HepG2 (cell line): ENCODE results near the gene PUS1. TPM values are rescaled to one million over a fixed set of nuclear protein-coding genes. Genes with fewer than 3 reads are reported as not detected.

Source experiments
- ARID2 ChIP-seq: sonication (generic); formaldehyde crosslinking; IDR thresholded peaks from 2 replicates; pipeline ENCODE4 v1.8.1; 2022; ENCODE audit warnings: mild to moderate bottlenecking, missing genetic modification reagents, borderline replicate concordance
- BORCS8-MEF2B ChIP-seq: sonication (generic); formaldehyde crosslinking; IDR thresholded peaks from 2 replicates; pipeline ENCODE4 v1.8.0; 2022; ENCODE audit warnings: mild to moderate bottlenecking, missing genetic modification reagents
- EZH2 ChIP-seq: conservative IDR thresholded peaks from 2 replicates; pipeline ENCODE4 v1.6.1; 2012; ENCODE audit warnings: mild to moderate bottlenecking, low read depth, low read length, moderate library complexity
- ISX ChIP-seq: sonication (generic); formaldehyde crosslinking; conservative IDR thresholded peaks from 2 replicates; pipeline ENCODE4 v1.5.0; 2020; ENCODE audit warnings: missing genetic modification reagents
- MEIS1 ChIP-seq: sonication (generic); formaldehyde crosslinking; IDR thresholded peaks from 2 replicates; pipeline ENCODE4 v1.9.0; 2021; ENCODE audit warnings: mild to moderate bottlenecking, missing genetic modification reagents, moderate library complexity, borderline replicate concordance
- SNRNP70 ChIP-seq: fragments of 200-400 bp; formaldehyde crosslinking; IDR thresholded peaks from 2 replicates; pipeline ENCODE4 v1.6.1; 2017; ENCODE audit warnings: mild to moderate bottlenecking, low read depth, low read length, moderate library complexity
- SP140L ChIP-seq: sonication (generic); formaldehyde crosslinking; IDR thresholded peaks from 2 replicates; pipeline ENCODE4 v1.4.0; 2020; ENCODE audit warnings: missing genetic modification reagents, borderline replicate concordance
- SP5 ChIP-seq: IDR thresholded peaks from 2 replicates; pipeline ENCODE4 v1.6.1; 2016; ENCODE audit warnings: low read depth, borderline replicate concordance
- SPEN ChIP-seq: sonication (generic); formaldehyde crosslinking; IDR thresholded peaks from 2 replicates; pipeline ENCODE4 v1.5.1; 2020; ENCODE audit warnings: low read depth, mild to moderate bottlenecking, missing genetic modification reagents
- U2AF1 ChIP-seq: fragments of 200-400 bp; formaldehyde crosslinking; optimal IDR thresholded peaks from 2 replicates; pipeline ENCODE3; 2017; ENCODE audit warnings: mild to moderate bottlenecking, low read depth, low read length
- ZEB1 ChIP-seq: IDR thresholded peaks from 2 replicates; pipeline ENCODE4 v1.6.1; 2012; ENCODE audit warnings: mild to moderate bottlenecking, low read depth, inconsistent platforms; ENCODE audit not compliant: insufficient replicate concordance
- ZMAT3 ChIP-seq: sonication (generic); formaldehyde crosslinking; conservative IDR thresholded peaks from 2 replicates; pipeline ENCODE4 v1.7.0; 2021; ENCODE audit warnings: missing genetic modification reagents
- ZNF136 ChIP-seq: sonication (generic); formaldehyde crosslinking; IDR thresholded peaks from 2 replicates; pipeline ENCODE4 v1.8.1; 2022; ENCODE audit warnings: low read depth, mild to moderate bottlenecking, moderate library complexity, missing genetic modification reagents
- ZNF329 ChIP-seq: sonication (generic); formaldehyde crosslinking; IDR thresholded peaks from 2 replicates; pipeline ENCODE4 v1.9.0; 2021; ENCODE audit warnings: low read depth, mild to moderate bottlenecking, missing genetic modification reagents
- ZNF33A ChIP-seq: sonication (generic); formaldehyde crosslinking; IDR thresholded peaks from 2 replicates; pipeline ENCODE4 v1.5.1; 2020; ENCODE audit warnings: missing genetic modification reagents, mild to moderate bottlenecking, moderate library complexity, borderline replicate concordance
- ZNF567 ChIP-seq: sonication (generic); formaldehyde crosslinking; IDR thresholded peaks from 2 replicates; pipeline ENCODE4 v1.8.1; 2023; ENCODE audit warnings: mild to moderate bottlenecking, missing genetic modification reagents, borderline replicate concordance
- ZNF577 ChIP-seq: sonication (generic); formaldehyde crosslinking; IDR thresholded peaks from 2 replicates; pipeline ENCODE4 v1.4.0; 2020; ENCODE audit warnings: mild to moderate bottlenecking, low read depth, missing genetic modification reagents, borderline replicate concordance
- ZSCAN20 ChIP-seq: sonication (generic); formaldehyde crosslinking; IDR thresholded peaks from 2 replicates; pipeline ENCODE4 v1.4.0; 2020; ENCODE audit warnings: missing genetic modification reagents, mild to moderate bottlenecking, borderline replicate concordance
- polyA plus RNA-seq, 8 experiments: library from polyadenylated mRNA; depleted of rRNA in 3 of 8; stranded (reverse) in 7 of 8; unstranded in 1 of 8; fragments of >200 nt; fragmentation: Illumina TruSeq in 4 of 8; extraction: Trizol in 4 of 8; gene quantifications; 2 replicates each; pipeline versions ENCODE4 v1.2.1 to v1.2.3, GENCODE V29; 2011 to 2016; ENCODE audit warnings: low read depth in 4 of 8, missing spikeins in 1 of 8, mixed read lengths in 1 of 8; ENCODE audit not compliant: insufficient read depth in 1 of 8
- total RNA-seq, 5 experiments: library from RNA; depleted of rRNA; stranded (reverse); fragments of >200 nt; fragmentation: Illumina TruSeq; extraction: Trizol; gene quantifications; 2 replicates each; pipeline ENCODE4 v1.2.3, GENCODE V29; 2016; ENCODE audit warnings: low read depth in 1 of 5
- TF ChIP-seq, protein P1 (sequence below): sonication (generic); formaldehyde crosslinking; IDR thresholded peaks from 2 replicates; pipeline ENCODE4 v1.4.0; 2020; ENCODE audit warnings: mild to moderate bottlenecking, missing genetic modification reagents
- TF ChIP-seq, protein P2 (sequence below): sonication (generic); formaldehyde crosslinking; IDR thresholded peaks from 2 replicates; pipeline ENCODE4 v1.8.1; 2022; ENCODE audit warnings: mild to moderate bottlenecking, missing genetic modification reagents
- TF ChIP-seq, protein P3 (sequence below): sonication (generic); formaldehyde crosslinking; IDR thresholded peaks from 2 replicates; pipeline ENCODE4 v1.8.0; 2022; ENCODE audit warnings: mild to moderate bottlenecking, missing genetic modification reagents, borderline replicate concordance

The PUS1 gene
- total and polyA plus RNA-seq, 2 of the 13 experiments (the other 11 are each of a cell fraction or from before 2014, with no cell fraction given): 19.2 to 24.7 TPM

DNA sequence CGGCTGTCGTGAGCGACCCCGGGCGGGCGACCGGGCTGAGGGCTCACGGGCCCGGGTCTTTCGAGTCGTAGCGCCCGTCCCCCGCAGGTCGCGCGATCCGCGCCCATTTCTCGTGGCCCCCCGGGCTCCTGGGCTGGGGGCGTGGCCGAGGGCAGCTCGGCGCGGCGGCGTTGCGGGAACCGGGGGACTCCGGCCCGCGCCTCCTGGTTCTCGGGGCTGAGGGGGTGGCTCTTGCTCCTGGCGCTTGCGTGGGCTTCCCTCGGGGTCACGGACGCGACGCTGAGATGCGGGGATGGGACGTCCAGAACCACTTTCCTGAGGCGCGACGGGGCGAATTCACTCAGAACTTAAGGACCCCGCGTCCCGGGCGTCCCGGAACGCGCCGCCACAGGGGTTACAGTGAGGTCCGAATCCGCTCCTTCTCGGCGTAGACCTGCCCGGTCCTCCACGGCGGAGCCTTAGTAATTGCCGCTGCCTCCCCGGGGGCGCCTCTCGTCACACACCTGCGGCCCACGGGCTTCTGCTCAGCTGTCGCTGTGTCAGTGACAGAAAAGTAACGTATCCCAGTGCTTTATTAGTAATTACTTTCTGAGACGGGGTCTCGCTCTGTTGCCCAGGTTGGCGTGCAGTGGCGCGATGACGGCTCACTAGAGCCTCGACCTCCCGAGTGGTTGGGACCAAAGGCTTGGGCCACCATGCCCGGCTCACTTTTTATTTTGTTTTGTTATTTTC is 21.3 kb downstream of the PUS1 start (continued):
- TF ChIP-seq, protein P1, sequence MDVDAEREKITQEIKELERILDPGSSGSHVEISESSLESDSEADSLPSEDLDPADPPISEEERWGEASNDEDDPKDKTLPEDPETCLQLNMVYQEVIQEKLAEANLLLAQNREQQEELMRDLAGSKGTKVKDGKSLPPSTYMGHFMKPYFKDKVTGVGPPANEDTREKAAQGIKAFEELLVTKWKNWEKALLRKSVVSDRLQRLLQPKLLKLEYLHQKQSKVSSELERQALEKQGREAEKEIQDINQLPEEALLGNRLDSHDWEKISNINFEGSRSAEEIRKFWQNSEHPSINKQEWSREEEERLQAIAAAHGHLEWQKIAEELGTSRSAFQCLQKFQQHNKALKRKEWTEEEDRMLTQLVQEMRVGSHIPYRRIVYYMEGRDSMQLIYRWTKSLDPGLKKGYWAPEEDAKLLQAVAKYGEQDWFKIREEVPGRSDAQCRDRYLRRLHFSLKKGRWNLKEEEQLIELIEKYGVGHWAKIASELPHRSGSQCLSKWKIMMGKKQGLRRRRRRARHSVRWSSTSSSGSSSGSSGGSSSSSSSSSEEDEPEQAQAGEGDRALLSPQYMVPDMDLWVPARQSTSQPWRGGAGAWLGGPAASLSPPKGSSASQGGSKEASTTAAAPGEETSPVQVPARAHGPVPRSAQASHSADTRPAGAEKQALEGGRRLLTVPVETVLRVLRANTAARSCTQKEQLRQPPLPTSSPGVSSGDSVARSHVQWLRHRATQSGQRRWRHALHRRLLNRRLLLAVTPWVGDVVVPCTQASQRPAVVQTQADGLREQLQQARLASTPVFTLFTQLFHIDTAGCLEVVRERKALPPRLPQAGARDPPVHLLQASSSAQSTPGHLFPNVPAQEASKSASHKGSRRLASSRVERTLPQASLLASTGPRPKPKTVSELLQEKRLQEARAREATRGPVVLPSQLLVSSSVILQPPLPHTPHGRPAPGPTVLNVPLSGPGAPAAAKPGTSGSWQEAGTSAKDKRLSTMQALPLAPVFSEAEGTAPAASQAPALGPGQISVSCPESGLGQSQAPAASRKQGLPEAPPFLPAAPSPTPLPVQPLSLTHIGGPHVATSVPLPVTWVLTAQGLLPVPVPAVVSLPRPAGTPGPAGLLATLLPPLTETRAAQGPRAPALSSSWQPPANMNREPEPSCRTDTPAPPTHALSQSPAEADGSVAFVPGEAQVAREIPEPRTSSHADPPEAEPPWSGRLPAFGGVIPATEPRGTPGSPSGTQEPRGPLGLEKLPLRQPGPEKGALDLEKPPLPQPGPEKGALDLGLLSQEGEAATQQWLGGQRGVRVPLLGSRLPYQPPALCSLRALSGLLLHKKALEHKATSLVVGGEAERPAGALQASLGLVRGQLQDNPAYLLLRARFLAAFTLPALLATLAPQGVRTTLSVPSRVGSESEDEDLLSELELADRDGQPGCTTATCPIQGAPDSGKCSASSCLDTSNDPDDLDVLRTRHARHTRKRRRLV (CRISPR knock-in tag): no peak
- TF ChIP-seq SP140L (no peak), ZNF136 (no peak), EZH2 (no peak), ZMAT3 (CRISPR knock-in tag) (0 out of 2 replicates have a peak, but pooled peaks have one; percentile 43), SPEN (CRISPR knock-in tag) (no peak), ZEB1 (no peak), ZNF329 (no peak), U2AF1 (no peak), ARID2 (CRISPR knock-in tag) (no peak), SNRNP70 (no peak), ZNF577 (no peak), SP5 (CRISPR knock-in tag) (0 out of 2 replicates have a peak, but pooled peaks have one; percentile 17), ZNF567 (CRISPR knock-in tag) (no peak), ISX (CRISPR knock-in tag) (0 out of 2 replicates have a peak, but pooled peaks have one; percentile 59), MEIS1 (CRISPR knock-in tag) (no peak), BORCS8-MEF2B (CRISPR knock-in tag) (peak; percentile 51; the same call in 1 of the 2 replicates), ZNF33A (CRISPR knock-in tag) (no peak), ZSCAN20 (CRISPR knock-in tag) (peak; percentile 76; the same call in 1 of the 2 replicates)
- TF ChIP-seq, protein P2, sequence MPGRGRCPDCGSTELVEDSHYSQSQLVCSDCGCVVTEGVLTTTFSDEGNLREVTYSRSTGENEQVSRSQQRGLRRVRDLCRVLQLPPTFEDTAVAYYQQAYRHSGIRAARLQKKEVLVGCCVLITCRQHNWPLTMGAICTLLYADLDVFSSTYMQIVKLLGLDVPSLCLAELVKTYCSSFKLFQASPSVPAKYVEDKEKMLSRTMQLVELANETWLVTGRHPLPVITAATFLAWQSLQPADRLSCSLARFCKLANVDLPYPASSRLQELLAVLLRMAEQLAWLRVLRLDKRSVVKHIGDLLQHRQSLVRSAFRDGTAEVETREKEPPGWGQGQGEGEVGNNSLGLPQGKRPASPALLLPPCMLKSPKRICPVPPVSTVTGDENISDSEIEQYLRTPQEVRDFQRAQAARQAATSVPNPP (CRISPR knock-in tag): 0 out of 2 replicates have a peak, but pooled peaks have one; percentile 24
- TF ChIP-seq, protein P3, sequence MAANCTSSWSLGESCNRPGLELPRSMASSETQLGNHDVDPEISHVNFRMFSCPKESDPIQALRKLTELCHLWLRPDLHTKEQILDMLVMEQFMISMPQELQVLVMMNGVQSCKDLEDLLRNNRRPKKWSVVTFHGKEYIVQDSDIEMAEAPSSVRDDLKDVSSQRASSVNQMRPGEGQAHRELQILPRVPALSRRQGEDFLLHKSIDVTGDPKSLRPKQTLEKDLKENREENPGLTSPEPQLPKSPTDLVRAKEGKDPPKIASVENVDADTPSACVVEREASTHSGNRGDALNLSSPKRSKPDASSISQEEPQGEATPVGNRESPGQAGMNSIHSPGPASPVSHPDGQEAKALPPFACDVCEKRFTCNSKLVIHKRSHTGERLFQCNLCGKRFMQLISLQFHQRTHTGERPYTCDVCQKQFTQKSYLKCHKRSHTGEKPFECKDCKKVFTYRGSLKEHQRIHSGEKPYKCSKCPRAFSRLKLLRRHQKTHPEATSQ: no peak
